GM23338 (cell line): ENCODE measurements around the gene SPACA7. TPM values are rescaled to one million over a fixed set of nuclear protein-coding genes. Genes with fewer than 3 reads are reported as not detected.

Experiments used
- ATAC-seq: fragments of 200-7000 bp; cut with Tn5 transposase; 3 replicates; pipeline ENCODE4 v1.9.1; 2020
- DNase-seq: peaks from one replicate; pipeline ENCODE4 v3.0.0-alpha.2; 2015; ENCODE audit warnings: low spot score
- H2AFZ ChIP-seq: fragments of 200-600 bp; sonication (generic); 2 replicates; pipeline ENCODE4 v1.8.0; 2016; ENCODE audit warnings: antibody characterized with exemption, mild to moderate bottlenecking, moderate library complexity
- H3F3A ChIP-seq: fragments of 200-600 bp; sonication (generic); replicated peaks from 2 replicates; pipeline ENCODE4 v1.8.0; 2017; ENCODE audit warnings: antibody characterized with exemption, mixed run types, low read depth
- H3K27ac ChIP-seq: fragments of 200-600 bp; sonication (generic); 2 replicates; pipeline ENCODE4 v1.6.1; 2016; ENCODE audit warnings: low read depth
- H3K27me3 ChIP-seq: fragments of 200-600 bp; sonication (generic); 2 replicates; pipeline ENCODE4 v1.8.0; 2016; ENCODE audit warnings: mild to moderate bottlenecking, mixed run types, moderate library complexity; ENCODE audit not compliant: insufficient read depth
- H3K36me3 ChIP-seq: fragments of 200-600 bp; sonication (generic); 2 replicates; pipeline ENCODE4 v1.8.0; 2016; ENCODE audit warnings: mild to moderate bottlenecking; ENCODE audit not compliant: insufficient read depth
- H3K4me1 ChIP-seq: fragments of 200-600 bp; sonication (generic); 2 replicates; pipeline ENCODE4 v1.8.0; 2016; ENCODE audit warnings: mild to moderate bottlenecking, moderate library complexity; ENCODE audit not compliant: insufficient read depth
- H3K4me2 ChIP-seq: fragments of 200-600 bp; sonication (generic); 2 replicates; pipeline ENCODE4 v1.7.1; 2017; ENCODE audit warnings: mixed run types
- H3K4me3 ChIP-seq: fragments of 200-600 bp; sonication (generic); 2 replicates; pipeline ENCODE4 v1.6.1; 2016; ENCODE audit warnings: mixed run types
- H3K79me2 ChIP-seq: fragments of 200-600 bp; sonication (generic); replicated peaks from 2 replicates; pipeline ENCODE4 v1.8.0; 2017; ENCODE audit warnings: mild to moderate bottlenecking; ENCODE audit not compliant: insufficient read depth
- H3K9me2 ChIP-seq: fragments of 200-600 bp; sonication (generic); 2 replicates; pipeline ENCODE4 v1.8.0; 2017; ENCODE audit not compliant: insufficient read depth
- H4K20me1 ChIP-seq: fragments of 200-600 bp; sonication (generic); replicated peaks from 2 replicates; pipeline ENCODE4 v1.8.0; 2017; ENCODE audit warnings: mild to moderate bottlenecking; ENCODE audit not compliant: insufficient read depth
- H3K27ac Mint-ChIP-seq: 2 replicates; pipeline ENCODE4 v1.8.0; 2020; ENCODE audit warnings: inconsistent platforms, mild to moderate bottlenecking, moderate library complexity, mixed read lengths
- H3K27me3 Mint-ChIP-seq: 3 replicates; pipeline ENCODE4 v1.8.0; 2022; ENCODE audit warnings: low read depth, mild to moderate bottlenecking, moderate library complexity, mixed read lengths, inconsistent platforms; ENCODE audit not compliant: insufficient read depth, poor library complexity
- H3K36me3 Mint-ChIP-seq: 3 replicates; pipeline ENCODE4 v1.8.0; 2021; ENCODE audit warnings: low read depth, mild to moderate bottlenecking, inconsistent platforms, moderate library complexity, mixed read lengths
- H3K4me1 Mint-ChIP-seq: 3 replicates; pipeline ENCODE4 v1.8.0; 2020; ENCODE audit warnings: mild to moderate bottlenecking, inconsistent platforms, mixed read lengths
- H3K4me3 Mint-ChIP-seq: 3 replicates; pipeline ENCODE4 v1.8.0; 2021; ENCODE audit warnings: moderate library complexity, mild to moderate bottlenecking, inconsistent platforms, mixed read lengths
- H3K9me3 Mint-ChIP-seq: 3 replicates; pipeline ENCODE4 v1.8.0; 2020; ENCODE audit warnings: moderate library complexity, mild to moderate bottlenecking, inconsistent platforms, mixed read lengths
- CREB1 ChIP-seq: fragments of 250-450 bp; sonication (Bioruptor Pico); IDR thresholded peaks from 2 replicates; pipeline ENCODE4 v1.5.0; 2020; ENCODE audit warnings: low read depth, mild to moderate bottlenecking, moderate library complexity
- EZH2 ChIP-seq: fragments of 200-600 bp; sonication (generic); IDR thresholded peaks from one replicate; pipeline ENCODE4 v1.8.0; 2017; ENCODE audit warnings: antibody characterized with exemption, mild to moderate bottlenecking, low read depth; ENCODE audit not compliant: unreplicated experiment
- EZH2phosphoT487 ChIP-seq: fragments of 200-600 bp; sonication (generic); IDR thresholded peaks from one replicate; pipeline ENCODE4 v1.8.1; 2018; ENCODE audit warnings: antibody characterized with exemption; ENCODE audit not compliant: unreplicated experiment
- JUNB ChIP-seq: IDR thresholded peaks from one replicate; pipeline ENCODE4 v1.6.1; 2016; ENCODE audit warnings: antibody characterized with exemption; ENCODE audit not compliant: unreplicated experiment
- NANOG ChIP-seq: IDR thresholded peaks from 2 replicates; pipeline ENCODE4 v1.6.1; 2016; ENCODE audit warnings: antibody characterized with exemption, borderline replicate concordance
- POLR2AphosphoS5 ChIP-seq: IDR thresholded peaks from 2 replicates; pipeline ENCODE4 v1.6.1; 2016; ENCODE audit warnings: antibody characterized with exemption, low read depth
- STAT1 ChIP-seq: IDR thresholded peaks from one replicate; pipeline ENCODE4 v1.6.1; 2016; ENCODE audit warnings: antibody characterized with exemption; ENCODE audit not compliant: unreplicated experiment
- ZNF114 ChIP-seq: fragments of 250-450 bp; sonication (Bioruptor Pico); IDR thresholded peaks from 2 replicates; pipeline ENCODE4 v1.5.0; 2020; ENCODE audit warnings: mild to moderate bottlenecking, moderate library complexity
- ZNF331 ChIP-seq: fragments of 250-450 bp; sonication (Bioruptor Pico); IDR thresholded peaks from 2 replicates; pipeline ENCODE4 v1.5.0; 2020; ENCODE audit warnings: low read depth, mild to moderate bottlenecking, moderate library complexity
- polyA plus RNA-seq: library from polyadenylated mRNA; unstranded; fragments of >200 nt; fragmentation: Nextera tagmentation; extraction: Ambion mirVana; gene quantifications from 2 replicates; pipeline ENCODE4 v1.2.1, GENCODE V29; 2016
- total RNA-seq: library from RNA; depleted of rRNA; stranded (reverse); fragments of >200 nt; shearing (Covaris generic); gene quantifications from 2 replicates; pipeline ENCODE4 v1.2.3, GENCODE V29; 2014
- TF ChIP-seq, protein P1 (sequence below), 2 experiments: fragments of 200-600 bp in 1 of 2; sonication (generic) in 1 of 2; conservative IDR thresholded peaks; 2 replicates each; pipeline versions ENCODE4 v1.5.1 to v1.6.1; 2016 to 2017; ENCODE audit warnings: antibody characterized with exemption in 2 of 2, low read depth in 2 of 2, mild to moderate bottlenecking in 2 of 2, moderate library complexity in 1 of 2
- TF ChIP-seq, protein P2 (sequence below): IDR thresholded peaks from 2 replicates; pipeline ENCODE4 v1.6.1; 2016; ENCODE audit warnings: antibody characterized with exemption
- TF ChIP-seq, protein P3 (sequence below): fragments of 250-450 bp; sonication (Bioruptor Pico); IDR thresholded peaks from 2 replicates; pipeline ENCODE4 v1.5.0; 2020; ENCODE audit warnings: mild to moderate bottlenecking, moderate library complexity
- TF ChIP-seq, protein P4 (sequence below): IDR thresholded peaks from one replicate; pipeline ENCODE4 v1.6.1; 2018; ENCODE audit warnings: antibody characterized with exemption; ENCODE audit not compliant: unreplicated experiment

SPACA7 gene
- total and polyA plus RNA-seq, 2 experiments from 2014 or later: not detected

DNA sequence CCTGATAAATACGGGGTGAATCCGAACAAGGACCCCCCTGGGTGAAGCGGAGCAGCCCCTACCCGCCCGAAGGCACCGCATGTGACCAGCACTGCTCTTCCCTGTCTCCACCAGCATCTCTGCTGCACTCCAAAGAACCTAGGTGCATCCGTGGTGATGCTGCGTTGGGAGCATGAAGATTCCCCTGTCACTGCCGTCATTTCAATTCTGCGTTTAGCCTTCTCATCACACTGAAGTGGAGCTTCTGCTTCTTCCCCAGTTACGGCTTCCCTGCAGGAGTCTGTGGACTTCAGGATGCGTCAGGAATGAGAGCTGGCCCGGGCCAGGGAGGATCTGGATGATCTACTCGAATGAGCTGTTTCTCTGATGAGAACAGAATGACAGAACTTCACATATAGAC is 47.9 kb downstream of the SPACA7 start:
- H3K4me3 Mint-ChIP-seq: no peak overlapping the region
- DNase-seq: no peak
- H3K9me3 Mint-ChIP-seq: peaks cover 89% of the 10 kb centered on the region
- no peaks in the 10 kb centered on the region for H3K79me2 ChIP-seq
- no peak overlapping the region for H3K4me2 ChIP-seq
- no peak for ATAC-seq
- H3K27ac ChIP-seq: no peak overlapping the region
- H4K20me1 ChIP-seq: no peaks in the 10 kb centered on the region
- no peaks in the 10 kb centered on the region for H3K9me2 ChIP-seq
- no peaks in the 10 kb centered on the region for H3K27me3 ChIP-seq
- H2AFZ ChIP-seq: no peak overlapping the region
- H3K4me1 Mint-ChIP-seq: no peaks in the 10 kb centered on the region
- no peak overlapping the region for H3K27ac Mint-ChIP-seq
- H3K4me1 ChIP-seq: no peaks in the 10 kb centered on the region
- H3K36me3 Mint-ChIP-seq: peaks cover 23% of the 10 kb centered on the region
- no peaks in the 10 kb centered on the region for H3F3A ChIP-seq
- H3K27me3 Mint-ChIP-seq: no peaks in the 10 kb centered on the region
- H3K4me3 ChIP-seq: no peak overlapping the region
- TF ChIP-seq, protein P1, sequence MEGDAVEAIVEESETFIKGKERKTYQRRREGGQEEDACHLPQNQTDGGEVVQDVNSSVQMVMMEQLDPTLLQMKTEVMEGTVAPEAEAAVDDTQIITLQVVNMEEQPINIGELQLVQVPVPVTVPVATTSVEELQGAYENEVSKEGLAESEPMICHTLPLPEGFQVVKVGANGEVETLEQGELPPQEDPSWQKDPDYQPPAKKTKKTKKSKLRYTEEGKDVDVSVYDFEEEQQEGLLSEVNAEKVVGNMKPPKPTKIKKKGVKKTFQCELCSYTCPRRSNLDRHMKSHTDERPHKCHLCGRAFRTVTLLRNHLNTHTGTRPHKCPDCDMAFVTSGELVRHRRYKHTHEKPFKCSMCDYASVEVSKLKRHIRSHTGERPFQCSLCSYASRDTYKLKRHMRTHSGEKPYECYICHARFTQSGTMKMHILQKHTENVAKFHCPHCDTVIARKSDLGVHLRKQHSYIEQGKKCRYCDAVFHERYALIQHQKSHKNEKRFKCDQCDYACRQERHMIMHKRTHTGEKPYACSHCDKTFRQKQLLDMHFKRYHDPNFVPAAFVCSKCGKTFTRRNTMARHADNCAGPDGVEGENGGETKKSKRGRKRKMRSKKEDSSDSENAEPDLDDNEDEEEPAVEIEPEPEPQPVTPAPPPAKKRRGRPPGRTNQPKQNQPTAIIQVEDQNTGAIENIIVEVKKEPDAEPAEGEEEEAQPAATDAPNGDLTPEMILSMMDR (conservative IDR thresholded peaks at IDR 0.05; ENCODE audit: low read depth in 2 of 2): no peak
- TF ChIP-seq EZH2: no peak
- TF ChIP-seq, protein P2, sequence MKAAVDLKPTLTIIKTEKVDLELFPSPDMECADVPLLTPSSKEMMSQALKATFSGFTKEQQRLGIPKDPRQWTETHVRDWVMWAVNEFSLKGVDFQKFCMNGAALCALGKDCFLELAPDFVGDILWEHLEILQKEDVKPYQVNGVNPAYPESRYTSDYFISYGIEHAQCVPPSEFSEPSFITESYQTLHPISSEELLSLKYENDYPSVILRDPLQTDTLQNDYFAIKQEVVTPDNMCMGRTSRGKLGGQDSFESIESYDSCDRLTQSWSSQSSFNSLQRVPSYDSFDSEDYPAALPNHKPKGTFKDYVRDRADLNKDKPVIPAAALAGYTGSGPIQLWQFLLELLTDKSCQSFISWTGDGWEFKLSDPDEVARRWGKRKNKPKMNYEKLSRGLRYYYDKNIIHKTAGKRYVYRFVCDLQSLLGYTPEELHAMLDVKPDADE: no peak
- no peak for TF ChIP-seq EZH2phosphoT487
- TF ChIP-seq, protein P3, sequence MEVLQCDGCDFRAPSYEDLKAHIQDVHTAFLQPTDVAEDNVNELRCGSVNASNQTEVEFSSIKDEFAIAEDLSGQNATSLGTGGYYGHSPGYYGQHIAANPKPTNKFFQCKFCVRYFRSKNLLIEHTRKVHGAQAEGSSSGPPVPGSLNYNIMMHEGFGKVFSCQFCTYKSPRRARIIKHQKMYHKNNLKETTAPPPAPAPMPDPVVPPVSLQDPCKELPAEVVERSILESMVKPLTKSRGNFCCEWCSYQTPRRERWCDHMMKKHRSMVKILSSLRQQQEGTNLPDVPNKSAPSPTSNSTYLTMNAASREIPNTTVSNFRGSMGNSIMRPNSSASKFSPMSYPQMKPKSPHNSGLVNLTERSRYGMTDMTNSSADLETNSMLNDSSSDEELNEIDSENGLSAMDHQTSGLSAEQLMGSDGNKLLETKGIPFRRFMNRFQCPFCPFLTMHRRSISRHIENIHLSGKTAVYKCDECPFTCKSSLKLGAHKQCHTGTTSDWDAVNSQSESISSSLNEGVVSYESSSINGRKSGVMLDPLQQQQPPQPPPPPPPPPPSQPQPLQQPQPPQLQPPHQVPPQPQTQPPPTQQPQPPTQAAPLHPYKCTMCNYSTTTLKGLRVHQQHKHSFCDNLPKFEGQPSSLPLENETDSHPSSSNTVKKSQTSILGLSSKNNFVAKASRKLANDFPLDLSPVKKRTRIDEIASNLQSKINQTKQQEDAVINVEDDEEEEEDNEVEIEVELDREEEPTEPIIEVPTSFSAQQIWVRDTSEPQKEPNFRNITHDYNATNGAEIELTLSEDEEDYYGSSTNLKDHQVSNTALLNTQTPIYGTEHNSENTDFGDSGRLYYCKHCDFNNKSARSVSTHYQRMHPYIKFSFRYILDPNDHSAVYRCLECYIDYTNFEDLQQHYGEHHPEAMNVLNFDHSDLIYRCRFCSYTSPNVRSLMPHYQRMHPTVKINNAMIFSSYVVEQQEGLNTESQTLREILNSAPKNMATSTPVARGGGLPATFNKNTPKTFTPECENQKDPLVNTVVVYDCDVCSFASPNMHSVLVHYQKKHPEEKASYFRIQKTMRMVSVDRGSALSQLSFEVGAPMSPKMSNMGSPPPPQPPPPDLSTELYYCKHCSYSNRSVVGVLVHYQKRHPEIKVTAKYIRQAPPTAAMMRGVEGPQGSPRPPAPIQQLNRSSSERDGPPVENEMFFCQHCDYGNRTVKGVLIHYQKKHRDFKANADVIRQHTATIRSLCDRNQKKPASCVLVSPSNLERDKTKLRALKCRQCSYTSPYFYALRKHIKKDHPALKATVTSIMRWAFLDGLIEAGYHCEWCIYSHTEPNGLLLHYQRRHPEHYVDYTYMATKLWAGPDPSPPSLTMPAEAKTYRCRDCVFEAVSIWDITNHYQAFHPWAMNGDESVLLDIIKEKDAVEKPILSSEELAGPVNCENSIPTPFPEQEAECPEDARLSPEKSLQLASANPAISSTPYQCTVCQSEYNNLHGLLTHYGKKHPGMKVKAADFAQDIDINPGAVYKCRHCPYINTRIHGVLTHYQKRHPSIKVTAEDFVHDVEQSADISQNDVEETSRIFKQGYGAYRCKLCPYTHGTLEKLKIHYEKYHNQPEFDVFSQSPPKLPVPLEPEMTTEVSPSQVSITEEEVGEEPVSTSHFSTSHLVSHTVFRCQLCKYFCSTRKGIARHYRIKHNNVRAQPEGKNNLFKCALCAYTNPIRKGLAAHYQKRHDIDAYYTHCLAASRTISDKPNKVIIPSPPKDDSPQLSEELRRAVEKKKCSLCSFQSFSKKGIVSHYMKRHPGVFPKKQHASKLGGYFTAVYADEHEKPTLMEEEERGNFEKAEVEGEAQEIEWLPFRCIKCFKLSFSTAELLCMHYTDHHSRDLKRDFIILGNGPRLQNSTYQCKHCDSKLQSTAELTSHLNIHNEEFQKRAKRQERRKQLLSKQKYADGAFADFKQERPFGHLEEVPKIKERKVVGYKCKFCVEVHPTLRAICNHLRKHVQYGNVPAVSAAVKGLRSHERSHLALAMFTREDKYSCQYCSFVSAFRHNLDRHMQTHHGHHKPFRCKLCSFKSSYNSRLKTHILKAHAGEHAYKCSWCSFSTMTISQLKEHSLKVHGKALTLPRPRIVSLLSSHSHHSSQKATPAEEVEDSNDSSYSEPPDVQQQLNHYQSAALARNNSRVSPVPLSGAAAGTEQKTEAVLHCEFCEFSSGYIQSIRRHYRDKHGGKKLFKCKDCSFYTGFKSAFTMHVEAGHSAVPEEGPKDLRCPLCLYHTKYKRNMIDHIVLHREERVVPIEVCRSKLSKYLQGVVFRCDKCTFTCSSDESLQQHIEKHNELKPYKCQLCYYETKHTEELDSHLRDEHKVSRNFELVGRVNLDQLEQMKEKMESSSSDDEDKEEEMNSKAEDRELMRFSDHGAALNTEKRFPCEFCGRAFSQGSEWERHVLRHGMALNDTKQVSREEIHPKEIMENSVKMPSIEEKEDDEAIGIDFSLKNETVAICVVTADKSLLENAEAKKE (CRISPR knock-in tag): no peak
- TF ChIP-seq NANOG: no peak
- no peak for TF ChIP-seq STAT1
- no peak for TF ChIP-seq JUNB
- TF ChIP-seq POLR2AphosphoS5: no peak
- no peak for TF ChIP-seq CREB1 (CRISPR knock-in tag)
- TF ChIP-seq ZNF331 (CRISPR knock-in tag): no peak
- no peak for TF ChIP-seq ZNF114 (CRISPR knock-in tag)
- TF ChIP-seq, protein P4, sequence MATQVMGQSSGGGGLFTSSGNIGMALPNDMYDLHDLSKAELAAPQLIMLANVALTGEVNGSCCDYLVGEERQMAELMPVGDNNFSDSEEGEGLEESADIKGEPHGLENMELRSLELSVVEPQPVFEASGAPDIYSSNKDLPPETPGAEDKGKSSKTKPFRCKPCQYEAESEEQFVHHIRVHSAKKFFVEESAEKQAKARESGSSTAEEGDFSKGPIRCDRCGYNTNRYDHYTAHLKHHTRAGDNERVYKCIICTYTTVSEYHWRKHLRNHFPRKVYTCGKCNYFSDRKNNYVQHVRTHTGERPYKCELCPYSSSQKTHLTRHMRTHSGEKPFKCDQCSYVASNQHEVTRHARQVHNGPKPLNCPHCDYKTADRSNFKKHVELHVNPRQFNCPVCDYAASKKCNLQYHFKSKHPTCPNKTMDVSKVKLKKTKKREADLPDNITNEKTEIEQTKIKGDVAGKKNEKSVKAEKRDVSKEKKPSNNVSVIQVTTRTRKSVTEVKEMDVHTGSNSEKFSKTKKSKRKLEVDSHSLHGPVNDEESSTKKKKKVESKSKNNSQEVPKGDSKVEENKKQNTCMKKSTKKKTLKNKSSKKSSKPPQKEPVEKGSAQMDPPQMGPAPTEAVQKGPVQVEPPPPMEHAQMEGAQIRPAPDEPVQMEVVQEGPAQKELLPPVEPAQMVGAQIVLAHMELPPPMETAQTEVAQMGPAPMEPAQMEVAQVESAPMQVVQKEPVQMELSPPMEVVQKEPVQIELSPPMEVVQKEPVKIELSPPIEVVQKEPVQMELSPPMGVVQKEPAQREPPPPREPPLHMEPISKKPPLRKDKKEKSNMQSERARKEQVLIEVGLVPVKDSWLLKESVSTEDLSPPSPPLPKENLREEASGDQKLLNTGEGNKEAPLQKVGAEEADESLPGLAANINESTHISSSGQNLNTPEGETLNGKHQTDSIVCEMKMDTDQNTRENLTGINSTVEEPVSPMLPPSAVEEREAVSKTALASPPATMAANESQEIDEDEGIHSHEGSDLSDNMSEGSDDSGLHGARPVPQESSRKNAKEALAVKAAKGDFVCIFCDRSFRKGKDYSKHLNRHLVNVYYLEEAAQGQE: no peak
- H3K36me3 ChIP-seq: peaks cover 11% of the 10 kb centered on the region; the same call in 1 of the 2 replicates
